GM19239 (cell line): ENCODE measurements around the gene ABR.

Experiments used
- DNase-seq: peaks from one replicate; pipeline ENCODE4 v3.0.0; 2011; ENCODE audit warnings: low spot score; ENCODE audit not compliant: insufficient read length
- FAIRE-seq: peaks from 2 replicates; lab custom pipeline; 2011; peaks lifted over from hg19 to GRCh38; lab: Jason Lieb, UNC

The ABR gene

GRCh38 chr17:954431-955164 lies 225.2 kb downstream of the ABR start:
- DNase-seq: no peak

GRCh38 chr17:953767-954166 lies 226.0 kb downstream of the ABR start:
- FAIRE-seq (no peak), DNase-seq (no peak)

More at GRCh38 chr17:954431-955164, 225.2 kb downstream of the ABR start:
- no peak for FAIRE-seq
